Suprapubic skin (tissue), 4 donors: ENCODE results near the gene TBATA. TPM values are rescaled to one million over a fixed set of nuclear protein-coding genes. Genes with fewer than 3 reads are reported as not detected.
A peak's percentile ranks its signal among the peaks of the same experiment; 100 is the strongest.

ENCODE experiments used
- DNase-seq, 2 donors: peaks; one replicate each; pipeline ENCODE4 v3.0.0-alpha.2; 2019; ENCODE audit warnings: low spot score in 2 of 2
- H3K27ac ChIP-seq: fragments of 200-600 bp; sonication (generic); one replicate; pipeline ENCODE4 v1.5.1; 2019
- H3K27me3 ChIP-seq: fragments of 200-600 bp; sonication (generic); one replicate; pipeline ENCODE4 v1.5.1; 2019
- H3K36me3 ChIP-seq: fragments of 200-600 bp; sonication (generic); one replicate; pipeline ENCODE4 v1.5.1; 2019
- H3K4me1 ChIP-seq: fragments of 200-600 bp; sonication (generic); one replicate; pipeline ENCODE4 v1.5.1; 2019
- H3K4me3 ChIP-seq: fragments of 200-600 bp; sonication (generic); one replicate; pipeline ENCODE4 v1.5.1; 2019; ENCODE audit warnings: mild to moderate bottlenecking
- H3K9me3 ChIP-seq: fragments of 200-600 bp; sonication (generic); one replicate; pipeline ENCODE4 v1.5.1; 2019
- CTCF ChIP-seq, 2 donors: fragments of 200-600 bp in 1 of 2; fragments of 450-650 bp in 1 of 2; sonication (generic) in 1 of 2; IDR thresholded peaks; one replicate each; pipeline ENCODE4 v1.5.1; 2016 to 2019; ENCODE audit warnings: antibody characterized with exemption in 2 of 2, mild to moderate bottlenecking in 1 of 2, moderate library complexity in 1 of 2
- EP300 ChIP-seq: sonication (generic); formaldehyde crosslinking; IDR thresholded peaks from one replicate; pipeline ENCODE4 v1.6.1; 2017; ENCODE audit warnings: antibody characterized with exemption
- POLR2A ChIP-seq, 2 donors: fragments of 450-650 bp; IDR thresholded peaks; one replicate each; pipeline ENCODE4 v1.6.1; 2017; ENCODE audit warnings: antibody characterized with exemption in 2 of 2, mild to moderate bottlenecking in 2 of 2, moderate library complexity in 2 of 2
- POLR2AphosphoS5 ChIP-seq, 3 donors: sonication (generic); formaldehyde crosslinking; IDR thresholded peaks; one replicate each; pipeline ENCODE4 v1.6.1; 2017; ENCODE audit warnings: antibody characterized with exemption in 3 of 3
- WGBS: methylation state at CpG from one replicate; pipeline ENCODE4 v1.1.5; 2018; 5-methylcytosine and 5-hydroxymethylcytosine counted together
- total RNA-seq, 4 donors: library from RNA; depleted of rRNA; stranded (reverse); fragments of >200 nt; gene quantifications; one replicate each; pipeline ENCODE4 v1.1.0, GENCODE V29; 2016

The TBATA gene
- total RNA-seq, 4 donors from 2014 or later, result 0.68 TPM; not detected in 3

GRCh38 chr10:70822076-70822820 lies 37.1 kb upstream of the TBATA start:
- H3K36me3 ChIP-seq, result peaks cover 30% of the 10 kb centered on the region
- H3K4me3 ChIP-seq, result no peak overlapping the region
- no peak for TF ChIP-seq POLR2AphosphoS5 (IDR thresholded peaks at IDR 0.05)
- TF ChIP-seq EP300, result no peak
- no peak for TF ChIP-seq POLR2A (IDR thresholded peaks at IDR 0.05)
- TF ChIP-seq CTCF (IDR thresholded peaks at IDR 0.05), result no peak
- 91% methylated on average over 2 of the region's 2 CpGs for WGBS
- no peak overlapping the region for H3K27ac ChIP-seq
- no peaks in the 10 kb centered on the region for H3K27me3 ChIP-seq
- H3K9me3 ChIP-seq, result no peaks in the 10 kb centered on the region
- DNase-seq, result no peak
- H3K4me1 ChIP-seq, result peaks cover 10% of the 10 kb centered on the region

- no peak overlapping the region for H3K27ac ChIP-seq
- H3K9me3 ChIP-seq, result no peaks in the 10 kb centered on the region
- no peak overlapping the region for H3K4me3 ChIP-seq
- no peak for DNase-seq
- 85% methylated on average over 4 of the region's 4 CpGs for WGBS
- H3K4me1 ChIP-seq, result peaks cover 17% of the 10 kb centered on the region
- no peaks in the 10 kb centered on the region for H3K27me3 ChIP-seq
- TF ChIP-seq POLR2A (IDR thresholded peaks at IDR 0.05), result no peak
- TF ChIP-seq EP300, result no peak
- no peak for TF ChIP-seq POLR2AphosphoS5 (IDR thresholded peaks at IDR 0.05)
- no peak for TF ChIP-seq CTCF (IDR thresholded peaks at IDR 0.05)
- H3K36me3 ChIP-seq, result peaks cover 30% of the 10 kb centered on the region
Measured at GRCh38 chr10:70820976-70821750, 36.0 kb upstream of the TBATA start.

GRCh38 chr10:70816220-70816894 lies 31.2 kb upstream of the TBATA start:
- WGBS, result 0% methylated on average over 12 of the region's 43 CpGs
- peak; percentile 77 to 83 for DNase-seq
- Histone ChIP-seq H3K27ac (peak overlapping the region; percentile 98), H3K4me3 (peak overlapping the region; percentile 79), H3K27me3 (no peaks in the 10 kb centered on the region), H3K4me1 (peaks cover 23% of the 10 kb centered on the region), H3K9me3 (no peaks in the 10 kb centered on the region), H3K36me3 (peaks cover 20% of the 10 kb centered on the region)
- TF ChIP-seq POLR2AphosphoS5 (IDR thresholded peaks at IDR 0.05) (peak in 1 of 3 donors; percentile 21), POLR2A (IDR thresholded peaks at IDR 0.05) (no peak), EP300 (no peak), CTCF (IDR thresholded peaks at IDR 0.05) (no peak)

- peak within 1 kb of the TSS; percentile 79 for H3K4me3 ChIP-seq
- peak within 1 kb of the TSS; percentile 98 for H3K27ac ChIP-seq
- no peaks in the 10 kb centered on the region for H3K9me3 ChIP-seq
- H3K36me3 ChIP-seq, result peaks cover 13% of the 10 kb centered on the region
- peaks cover 21% of the 10 kb centered on the region for H3K4me1 ChIP-seq
- DNase-seq, result peak; percentile 85 to 89
- 3% methylated on average over 19 of the region's 58 CpGs for WGBS
- no peaks in the 10 kb centered on the region for H3K27me3 ChIP-seq
- TF ChIP-seq CTCF (IDR thresholded peaks at IDR 0.05) (peak; percentile 96 to 99), EP300 (no peak), POLR2A (IDR thresholded peaks at IDR 0.05) (peak; percentile 41 to 53), POLR2AphosphoS5 (IDR thresholded peaks at IDR 0.05) (no peak)
Measured at GRCh38 chr10:70815504-70816219, 30.5 kb upstream of the TBATA start, which contains the start of gene SGPL1. TSS of gene SGPL1 (plus strand) at chr10:70815948. CDS start at chr10:70816854, 906 bp downstream.
